Loucy (cell line): ENCODE data around the gene LMF1.

Experiments used
- CTCF ChIP-seq: fragments of 200-600 bp; sonication (generic); conservative IDR thresholded peaks from 2 replicates; pipeline ENCODE4 v1.5.1; 2014; ENCODE audit warnings: mild to moderate bottlenecking, antibody characterized with exemption, low read length
- EZH2phosphoT487 ChIP-seq: fragments of 200-600 bp; IDR thresholded peaks from 2 replicates; pipeline ENCODE4 v1.6.1; 2018; ENCODE audit warnings: antibody characterized with exemption, mild to moderate bottlenecking, moderate library complexity, borderline replicate concordance

GRCh38 chr16:831571-832413 lies 139.0 kb downstream of the LMF1 start:
- TF ChIP-seq CTCF (no peak), EZH2phosphoT487 (no peak)
